HepG2 (cell line): ENCODE data around the gene CYBC1. TPM values are rescaled to one million over a fixed set of nuclear protein-coding genes. Genes with fewer than 3 reads are reported as not detected.

ENCODE experiments used
- E2F1 ChIP-seq: sonication (generic); formaldehyde crosslinking; IDR thresholded peaks from 2 replicates; pipeline ENCODE4 v1.5.0; 2020; ENCODE audit warnings: missing genetic modification reagents
- GFI1 ChIP-seq: sonication (generic); formaldehyde crosslinking; IDR thresholded peaks from 2 replicates; pipeline ENCODE4 v1.5.0; 2020; ENCODE audit warnings: missing genetic modification reagents, mild to moderate bottlenecking, borderline replicate concordance
- HDAC2 ChIP-seq: sonication (generic); formaldehyde crosslinking; IDR thresholded peaks from 2 replicates; pipeline ENCODE4 v1.4.0; 2020; ENCODE audit warnings: missing genetic modification reagents
- HMG20B ChIP-seq: conservative IDR thresholded peaks from 2 replicates; pipeline ENCODE4 v1.6.1; 2016; ENCODE audit warnings: missing genetic modification reagents, missing compliant biosample characterization
- HNRNPL ChIP-seq: fragments of 200-400 bp; formaldehyde crosslinking; IDR thresholded peaks from 2 replicates; pipeline ENCODE4 v1.6.1; 2017; ENCODE audit warnings: mild to moderate bottlenecking, low read depth, low read length
- IRF1 ChIP-seq: sonication (generic); formaldehyde crosslinking; IDR thresholded peaks from 2 replicates; pipeline ENCODE4 v1.4.0; 2020; ENCODE audit warnings: low read depth, mild to moderate bottlenecking, missing genetic modification reagents
- KDM4B ChIP-seq: sonication (generic); formaldehyde crosslinking; IDR thresholded peaks from 2 replicates; pipeline ENCODE4 v1.4.0; 2020; ENCODE audit warnings: missing genetic modification reagents
- PHB2 ChIP-seq: fragments of 450-650 bp; IDR thresholded peaks from 2 replicates; pipeline ENCODE4 v1.6.1; 2018; ENCODE audit not compliant: partially characterized antibody
- POGK ChIP-seq: sonication (generic); formaldehyde crosslinking; conservative IDR thresholded peaks from 2 replicates; pipeline ENCODE4 v1.8.0; 2022; ENCODE audit warnings: mild to moderate bottlenecking, moderate library complexity, missing genetic modification reagents
- RFX1 ChIP-seq: fragments of 450-650 bp; IDR thresholded peaks from 2 replicates; pipeline ENCODE4 v1.6.1; 2017
- SNAPC4 ChIP-seq: sonication (generic); formaldehyde crosslinking; IDR thresholded peaks from 2 replicates; pipeline ENCODE4 v1.4.0; 2020; ENCODE audit warnings: mild to moderate bottlenecking, missing genetic modification reagents
- ZFP91 ChIP-seq: sonication (generic); formaldehyde crosslinking; IDR thresholded peaks from 2 replicates; pipeline ENCODE4 v1.9.0; 2022; ENCODE audit warnings: missing genetic modification reagents, mild to moderate bottlenecking, borderline replicate concordance
- ZNF263 ChIP-seq: sonication (generic); formaldehyde crosslinking; IDR thresholded peaks from 2 replicates; pipeline ENCODE4 v1.4.0; 2020; ENCODE audit warnings: missing genetic modification reagents
- ZNF761 ChIP-seq: sonication (generic); formaldehyde crosslinking; conservative IDR thresholded peaks from 2 replicates; pipeline ENCODE4 v1.4.0; 2020; ENCODE audit warnings: mild to moderate bottlenecking, missing genetic modification reagents
- ZNF784 ChIP-seq: sonication (generic); formaldehyde crosslinking; IDR thresholded peaks from 2 replicates; pipeline ENCODE4 v1.5.1; 2020; ENCODE audit warnings: missing genetic modification reagents, mild to moderate bottlenecking, borderline replicate concordance
- ZNF850 ChIP-seq: sonication (generic); formaldehyde crosslinking; conservative IDR thresholded peaks from 2 replicates; pipeline ENCODE4 v1.9.0; 2021; ENCODE audit warnings: mild to moderate bottlenecking, missing genetic modification reagents
- polyA plus RNA-seq, 8 experiments: library from polyadenylated mRNA; depleted of rRNA in 3 of 8; stranded (reverse) in 7 of 8; unstranded in 1 of 8; fragments of >200 nt; fragmentation: Illumina TruSeq in 4 of 8; extraction: Trizol in 4 of 8; gene quantifications; 2 replicates each; pipeline versions ENCODE4 v1.2.1 to v1.2.3, GENCODE V29; 2011 to 2016; ENCODE audit warnings: low read depth in 4 of 8, missing spikeins in 1 of 8, mixed read lengths in 1 of 8; ENCODE audit not compliant: insufficient read depth in 1 of 8
- total RNA-seq, 5 experiments: library from RNA; depleted of rRNA; stranded (reverse); fragments of >200 nt; fragmentation: Illumina TruSeq; extraction: Trizol; gene quantifications; 2 replicates each; pipeline ENCODE4 v1.2.3, GENCODE V29; 2016; ENCODE audit warnings: low read depth in 1 of 5

The CYBC1 gene
- total and polyA plus RNA-seq, 2 of the 13 experiments (the other 11 are each of a cell fraction or from before 2014, with no cell fraction given) = 43.4 to 44.1 TPM

- TF ChIP-seq ZNF761 (CRISPR knock-in tag) = 0 out of 2 replicates have a peak, but pooled peaks have one; percentile 83
- TF ChIP-seq ZNF263 (CRISPR knock-in tag) = no peak
- no peak for TF ChIP-seq SNAPC4 (CRISPR knock-in tag)
- no peak for TF ChIP-seq HMG20B (CRISPR knock-in tag)
- TF ChIP-seq ZNF784 = no peak
- 0 out of 2 replicates have a peak, but pooled peaks have one; percentile 20 for TF ChIP-seq HNRNPL
- TF ChIP-seq IRF1 = no peak
- no peak for TF ChIP-seq RFX1
- peak; percentile 67; the same call in 1 of the 2 replicates for TF ChIP-seq ZFP91 (CRISPR knock-in tag)
- TF ChIP-seq GFI1 (CRISPR knock-in tag) = no peak
- no peak for TF ChIP-seq ZNF850 (CRISPR knock-in tag)
- TF ChIP-seq POGK (CRISPR knock-in tag) = no peak
- no peak for TF ChIP-seq PHB2
- TF ChIP-seq E2F1 (CRISPR knock-in tag) = no peak
- peak; percentile 71; the same call in 1 of the 2 replicates for TF ChIP-seq HDAC2 (CRISPR knock-in tag)
- no peak for TF ChIP-seq KDM4B (CRISPR knock-in tag)
Observed at GRCh38 chr17:82412535-82413520, 37.7 kb downstream of the CYBC1 start (continued).
